Transverse colon (tissue), 4 donors: ENCODE results near the gene NDRG3.

Experiments
- POLR2AphosphoS5 ChIP-seq, 3 donors: sonication (generic); formaldehyde crosslinking; IDR thresholded peaks; one replicate each; pipeline ENCODE4 v1.6.1; 2016; ENCODE audit warnings: antibody characterized with exemption in 3 of 3
- TF ChIP-seq, protein P1 (sequence below), 5 experiments: fragments of 200-600 bp in 3 of 5; fragments of 450-650 bp in 2 of 5; sonication (generic) in 3 of 5; IDR thresholded peaks; 1 replicate in 2 of 5; 2 replicates in 3 of 5; pipeline ENCODE4 v1.5.1; 2016 to 2017; ENCODE audit warnings: antibody characterized with exemption in 5 of 5, inconsistent platforms in 3 of 5, mild to moderate bottlenecking in 2 of 5, moderate library complexity in 1 of 5

GRCh38 chr20:36654506-36654905, 91.4 kb downstream of the NDRG3 start:
- TF ChIP-seq POLR2AphosphoS5 (IDR thresholded peaks at IDR 0.05), result no peak
- TF ChIP-seq, protein P1, sequence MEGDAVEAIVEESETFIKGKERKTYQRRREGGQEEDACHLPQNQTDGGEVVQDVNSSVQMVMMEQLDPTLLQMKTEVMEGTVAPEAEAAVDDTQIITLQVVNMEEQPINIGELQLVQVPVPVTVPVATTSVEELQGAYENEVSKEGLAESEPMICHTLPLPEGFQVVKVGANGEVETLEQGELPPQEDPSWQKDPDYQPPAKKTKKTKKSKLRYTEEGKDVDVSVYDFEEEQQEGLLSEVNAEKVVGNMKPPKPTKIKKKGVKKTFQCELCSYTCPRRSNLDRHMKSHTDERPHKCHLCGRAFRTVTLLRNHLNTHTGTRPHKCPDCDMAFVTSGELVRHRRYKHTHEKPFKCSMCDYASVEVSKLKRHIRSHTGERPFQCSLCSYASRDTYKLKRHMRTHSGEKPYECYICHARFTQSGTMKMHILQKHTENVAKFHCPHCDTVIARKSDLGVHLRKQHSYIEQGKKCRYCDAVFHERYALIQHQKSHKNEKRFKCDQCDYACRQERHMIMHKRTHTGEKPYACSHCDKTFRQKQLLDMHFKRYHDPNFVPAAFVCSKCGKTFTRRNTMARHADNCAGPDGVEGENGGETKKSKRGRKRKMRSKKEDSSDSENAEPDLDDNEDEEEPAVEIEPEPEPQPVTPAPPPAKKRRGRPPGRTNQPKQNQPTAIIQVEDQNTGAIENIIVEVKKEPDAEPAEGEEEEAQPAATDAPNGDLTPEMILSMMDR (IDR thresholded peaks at IDR 0.05), result no peak
